HepG2 (cell line): ENCODE data around the gene TUBGCP6. TPM values are rescaled to one million over a fixed set of nuclear protein-coding genes. Genes with fewer than 3 reads are reported as not detected.

Experiments
- AGO1 ChIP-seq: fragments of 200-400 bp; formaldehyde crosslinking; IDR thresholded peaks from 2 replicates; pipeline ENCODE4 v1.6.1; 2017; ENCODE audit warnings: mild to moderate bottlenecking, low read depth, low read length, moderate library complexity; ENCODE audit not compliant: poor library complexity, severe bottlenecking
- CHCHD3 ChIP-seq: sonication (generic); formaldehyde crosslinking; IDR thresholded peaks from 2 replicates; pipeline ENCODE4 v1.8.0; 2022; ENCODE audit warnings: mild to moderate bottlenecking, missing genetic modification reagents, moderate library complexity
- FOXK1 ChIP-seq: sonication (generic); formaldehyde crosslinking; IDR thresholded peaks from 2 replicates; pipeline ENCODE4 v1.4.0; 2020; ENCODE audit warnings: low read depth, missing genetic modification reagents, borderline replicate concordance
- HHEX ChIP-seq: IDR thresholded peaks from 2 replicates; pipeline ENCODE4 v1.6.1; 2016; ENCODE audit warnings: control low read depth
- NCOA1 ChIP-seq: sonication (generic); formaldehyde crosslinking; IDR thresholded peaks from 2 replicates; pipeline ENCODE4 v1.9.0; 2021; ENCODE audit warnings: missing genetic modification reagents
- NFIC ChIP-seq: IDR thresholded peaks from 2 replicates; pipeline ENCODE4 v1.6.1; 2012; ENCODE audit warnings: mild to moderate bottlenecking, low read length, inconsistent platforms
- PHF21A ChIP-seq: sonication (generic); formaldehyde crosslinking; IDR thresholded peaks from 2 replicates; pipeline ENCODE4 v1.5.0; 2020; ENCODE audit warnings: mild to moderate bottlenecking, missing genetic modification reagents
- RBAK ChIP-seq: sonication (generic); formaldehyde crosslinking; IDR thresholded peaks from 2 replicates; pipeline ENCODE4 v1.5.1; 2020; ENCODE audit warnings: mild to moderate bottlenecking, missing genetic modification reagents
- RFX3 ChIP-seq: IDR thresholded peaks from 2 replicates; pipeline ENCODE4 v1.6.1; 2016; ENCODE audit warnings: missing biosample characterization, missing genetic modification reagents
- SCMH1 ChIP-seq: sonication (generic); formaldehyde crosslinking; IDR thresholded peaks from 2 replicates; pipeline ENCODE4 v1.9.0; 2021; ENCODE audit warnings: missing genetic modification reagents, mild to moderate bottlenecking, borderline replicate concordance
- SMARCC2 ChIP-seq: fragments of 450-650 bp; IDR thresholded peaks from 2 replicates; pipeline ENCODE4 v1.6.1; 2017; ENCODE audit warnings: antibody characterized with exemption, mild to moderate bottlenecking
- STAT5B ChIP-seq: sonication (generic); formaldehyde crosslinking; IDR thresholded peaks from 2 replicates; pipeline ENCODE4 v1.4.0; 2020; ENCODE audit warnings: missing genetic modification reagents
- ZBTB42 ChIP-seq: sonication (generic); formaldehyde crosslinking; IDR thresholded peaks from 2 replicates; pipeline ENCODE4 v1.5.0; 2020; ENCODE audit warnings: mild to moderate bottlenecking, missing genetic modification reagents
- ZFX ChIP-seq: sonication (generic); formaldehyde crosslinking; IDR thresholded peaks from 2 replicates; pipeline ENCODE4 v1.4.0; 2020; ENCODE audit warnings: mild to moderate bottlenecking, low read depth, missing genetic modification reagents, moderate library complexity
- ZNF749 ChIP-seq: sonication (generic); formaldehyde crosslinking; IDR thresholded peaks from 2 replicates; pipeline ENCODE4 v1.8.0; 2022; ENCODE audit warnings: mild to moderate bottlenecking, missing genetic modification reagents, moderate library complexity, borderline replicate concordance
- polyA plus RNA-seq, 8 experiments: library from polyadenylated mRNA; depleted of rRNA in 3 of 8; stranded (reverse) in 7 of 8; unstranded in 1 of 8; fragments of >200 nt; fragmentation: Illumina TruSeq in 4 of 8; extraction: Trizol in 4 of 8; gene quantifications; 2 replicates each; pipeline versions ENCODE4 v1.2.1 to v1.2.3, GENCODE V29; 2011 to 2016; ENCODE audit warnings: low read depth in 4 of 8, missing spikeins in 1 of 8, mixed read lengths in 1 of 8; ENCODE audit not compliant: insufficient read depth in 1 of 8
- total RNA-seq, 5 experiments: library from RNA; depleted of rRNA; stranded (reverse); fragments of >200 nt; fragmentation: Illumina TruSeq; extraction: Trizol; gene quantifications; 2 replicates each; pipeline ENCODE4 v1.2.3, GENCODE V29; 2016; ENCODE audit warnings: low read depth in 1 of 5
- TF ChIP-seq, protein P1 (sequence below): sonication (generic); formaldehyde crosslinking; IDR thresholded peaks from 2 replicates; pipeline ENCODE4 v1.4.0; 2020; ENCODE audit warnings: missing genetic modification reagents
- TF ChIP-seq, protein P2 (sequence below): sonication (generic); formaldehyde crosslinking; IDR thresholded peaks from 2 replicates; pipeline ENCODE4 v1.4.0; 2020; ENCODE audit warnings: missing genetic modification reagents
- TF ChIP-seq, protein P3 (sequence below): IDR thresholded peaks from 2 replicates; pipeline ENCODE4 v1.6.1; 2016; ENCODE audit warnings: low read depth

The TUBGCP6 gene
- total and polyA plus RNA-seq, 2 of the 13 experiments (the other 11 are each of a cell fraction or from before 2014, with no cell fraction given): 14.6 to 15.7 TPM

DNA sequence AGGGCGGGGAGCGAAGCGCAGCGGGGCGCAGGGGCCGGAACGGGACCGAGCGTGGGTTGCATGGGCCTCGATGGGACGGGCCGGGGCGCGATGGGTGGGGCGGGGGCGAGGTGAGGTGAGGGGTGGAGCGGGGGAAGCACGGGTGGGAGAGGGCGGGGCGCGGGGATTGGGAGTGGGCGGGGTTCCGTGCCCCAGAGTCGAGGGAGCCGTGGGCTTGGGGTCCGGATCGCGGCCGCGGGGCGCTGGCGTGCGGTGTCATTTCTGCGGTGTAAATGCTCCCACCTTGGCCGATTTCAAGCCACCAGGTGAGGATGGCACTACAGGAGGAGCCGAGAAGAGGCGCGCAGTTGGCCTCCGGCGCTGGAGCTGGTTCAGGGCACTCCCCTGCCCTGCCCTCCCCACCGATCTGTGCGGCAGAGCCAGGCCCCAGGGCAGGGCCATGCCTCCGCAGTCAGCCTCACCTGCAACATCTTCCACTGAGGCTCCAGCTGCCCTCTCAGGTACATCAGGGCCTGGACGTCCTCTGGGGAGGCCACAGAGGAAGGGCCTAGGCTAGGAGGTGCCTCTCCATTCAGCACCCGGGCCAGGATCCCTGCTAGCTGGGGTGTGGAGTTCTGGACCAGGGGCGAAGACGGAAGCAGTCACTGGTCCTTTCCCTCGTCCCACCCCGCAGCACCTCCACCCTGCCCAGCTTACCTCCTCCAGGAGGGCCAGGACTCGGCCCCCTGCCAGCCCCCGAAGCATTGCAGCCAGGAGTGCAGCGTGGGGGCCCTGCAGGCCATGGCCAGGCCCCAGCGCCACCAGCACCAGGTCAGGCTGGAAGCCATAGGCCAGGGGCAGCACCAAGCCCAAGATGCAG, 620 bp upstream of the TUBGCP6 start (continued):
- TF ChIP-seq STAT5B: no peak
- TF ChIP-seq, protein P1, sequence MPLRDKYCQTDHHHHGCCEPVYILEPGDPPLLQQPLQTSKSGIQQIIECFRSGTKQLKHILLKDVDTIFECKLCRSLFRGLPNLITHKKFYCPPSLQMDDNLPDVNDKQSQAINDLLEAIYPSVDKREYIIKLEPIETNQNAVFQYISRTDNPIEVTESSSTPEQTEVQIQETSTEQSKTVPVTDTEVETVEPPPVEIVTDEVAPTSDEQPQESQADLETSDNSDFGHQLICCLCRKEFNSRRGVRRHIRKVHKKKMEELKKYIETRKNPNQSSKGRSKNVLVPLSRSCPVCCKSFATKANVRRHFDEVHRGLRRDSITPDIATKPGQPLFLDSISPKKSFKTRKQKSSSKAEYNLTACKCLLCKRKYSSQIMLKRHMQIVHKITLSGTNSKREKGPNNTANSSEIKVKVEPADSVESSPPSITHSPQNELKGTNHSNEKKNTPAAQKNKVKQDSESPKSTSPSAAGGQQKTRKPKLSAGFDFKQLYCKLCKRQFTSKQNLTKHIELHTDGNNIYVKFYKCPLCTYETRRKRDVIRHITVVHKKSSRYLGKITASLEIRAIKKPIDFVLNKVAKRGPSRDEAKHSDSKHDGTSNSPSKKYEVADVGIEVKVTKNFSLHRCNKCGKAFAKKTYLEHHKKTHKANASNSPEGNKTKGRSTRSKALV (CRISPR knock-in tag): no peak
- TF ChIP-seq SCMH1 (CRISPR knock-in tag): no peak
- no peak for TF ChIP-seq AGO1
- TF ChIP-seq ZFX (CRISPR knock-in tag): no peak
- no peak for TF ChIP-seq NCOA1 (CRISPR knock-in tag)
- no peak for TF ChIP-seq ZBTB42
- TF ChIP-seq, protein P2, sequence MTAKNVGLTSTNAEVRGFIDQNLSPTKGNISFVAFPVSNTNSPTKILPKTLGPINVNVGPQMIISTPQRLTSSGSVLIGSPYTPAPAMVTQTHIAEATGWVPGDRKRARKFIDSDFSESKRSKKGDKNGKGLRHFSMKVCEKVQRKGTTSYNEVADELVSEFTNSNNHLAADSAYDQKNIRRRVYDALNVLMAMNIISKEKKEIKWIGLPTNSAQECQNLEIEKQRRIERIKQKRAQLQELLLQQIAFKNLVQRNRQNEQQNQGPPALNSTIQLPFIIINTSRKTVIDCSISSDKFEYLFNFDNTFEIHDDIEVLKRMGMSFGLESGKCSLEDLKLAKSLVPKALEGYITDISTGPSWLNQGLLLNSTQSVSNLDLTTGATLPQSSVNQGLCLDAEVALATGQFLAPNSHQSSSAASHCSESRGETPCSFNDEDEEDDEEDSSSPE (CRISPR knock-in tag): no peak; the same call in 1 of the 2 replicates
- no peak for TF ChIP-seq ZNF749 (CRISPR knock-in tag)
- TF ChIP-seq CHCHD3 (CRISPR knock-in tag): no peak
- no peak for TF ChIP-seq PHF21A (CRISPR knock-in tag)
- TF ChIP-seq, protein P3, sequence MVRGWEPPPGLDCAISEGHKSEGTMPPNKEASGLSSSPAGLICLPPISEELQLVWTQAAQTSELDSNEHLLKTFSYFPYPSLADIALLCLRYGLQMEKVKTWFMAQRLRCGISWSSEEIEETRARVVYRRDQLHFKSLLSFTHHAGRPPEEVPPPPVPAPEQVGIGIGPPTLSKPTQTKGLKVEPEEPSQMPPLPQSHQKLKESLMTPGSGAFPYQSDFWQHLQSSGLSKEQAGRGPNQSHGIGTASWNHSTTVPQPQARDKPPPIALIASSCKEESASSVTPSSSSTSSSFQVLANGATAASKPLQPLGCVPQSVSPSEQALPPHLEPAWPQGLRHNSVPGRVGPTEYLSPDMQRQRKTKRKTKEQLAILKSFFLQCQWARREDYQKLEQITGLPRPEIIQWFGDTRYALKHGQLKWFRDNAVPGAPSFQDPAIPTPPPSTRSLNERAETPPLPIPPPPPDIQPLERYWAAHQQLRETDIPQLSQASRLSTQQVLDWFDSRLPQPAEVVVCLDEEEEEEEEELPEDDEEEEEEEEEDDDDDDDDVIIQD (CRISPR knock-in tag): no peak
- no peak for TF ChIP-seq RFX3 (CRISPR knock-in tag)
- no peak for TF ChIP-seq RBAK (CRISPR knock-in tag)
- TF ChIP-seq HHEX (CRISPR knock-in tag): no peak
- no peak for TF ChIP-seq NFIC
- no peak for TF ChIP-seq FOXK1 (CRISPR knock-in tag)
- no peak for TF ChIP-seq SMARCC2
